SK-N-SH (cell line): Measurements from ENCODE around the gene ZNF750. TPM values are rescaled to one million over a fixed set of nuclear protein-coding genes. Genes with fewer than 3 reads are reported as not detected.

Source experiments
- CTCF ChIA-PET: fragments of 300-600, 350-600 bp; formaldehyde crosslinking; extraction: SDS; loops from one replicate; lab custom pipeline; 2021; lab: Yijun Ruan, JAX
- POLR2A ChIA-PET: fragments of 350-600 bp; sonication (Branson Sonifier 250); formaldehyde crosslinking; extraction: SDS; loops from one replicate; lab custom pipeline; 2020; ENCODE audit warnings: antibody characterized with exemption, inconsistent platforms; lab: Yijun Ruan, JAX
- DNase-seq: peaks from one replicate; pipeline ENCODE4 v3.0.0; 2012
- H2AFZ ChIP-seq: fragments of 200-600 bp; sonication (generic); 2 replicates; pipeline ENCODE4 v1.8.1; 2016; ENCODE audit warnings: antibody characterized with exemption, mild to moderate bottlenecking, low read depth
- H3F3A ChIP-seq: fragments of 200-600 bp; sonication (generic); replicated peaks from 2 replicates; pipeline ENCODE3; 2016; ENCODE audit warnings: antibody characterized with exemption, mild to moderate bottlenecking; ENCODE audit not compliant: insufficient read depth
- H3K27ac ChIP-seq, 2 experiments: fragments of 200-500 bp in 1 of 2; fragments of 200-600 bp in 1 of 2; sonication (Bioruptor generic) in 1 of 2; sonication (generic), shearing (Covaris generic) in 1 of 2; 2 replicates each; pipeline versions ENCODE4 v1.5.1 to v1.6.1; 2014 to 2016; ENCODE audit warnings: low read depth in 2 of 2, inconsistent platforms in 1 of 2, low read length in 1 of 2, mild to moderate bottlenecking in 1 of 2, mixed read lengths in 1 of 2
- H3K27me3 ChIP-seq: fragments of 200-600 bp; sonication (generic), shearing (Covaris generic); 2 replicates; pipeline ENCODE4 v1.6.1; 2016; ENCODE audit warnings: mixed run types; ENCODE audit not compliant: insufficient read depth
- H3K36me3 ChIP-seq, 2 experiments: fragments of 200-500 bp in 1 of 2; fragments of 200-600 bp in 1 of 2; sonication (Bioruptor generic) in 1 of 2; sonication (generic) in 1 of 2; replicated peaks in 1 of 2; 2 replicates each; pipeline versions ENCODE3 to v1.5.1; 2014 to 2016; ENCODE audit warnings: low read length in 1 of 2, mild to moderate bottlenecking in 1 of 2; ENCODE audit not compliant: insufficient read depth in 2 of 2, control insufficient read depth in 1 of 2
- H3K4me1 ChIP-seq, 2 experiments: fragments of 200-500 bp in 1 of 2; fragments of 200-600 bp in 1 of 2; sonication (Bioruptor generic) in 1 of 2; sonication (generic), shearing (Covaris generic) in 1 of 2; 2 replicates each; pipeline versions ENCODE4 v1.5.1 to v1.6.1; 2014 to 2016; ENCODE audit warnings: low read depth in 1 of 2, low read length in 1 of 2, mixed run types in 1 of 2; ENCODE audit not compliant: insufficient read depth in 2 of 2, control insufficient read depth in 1 of 2
- H3K4me2 ChIP-seq: fragments of 200-600 bp; sonication (generic), shearing (Covaris generic); 2 replicates; pipeline ENCODE4 v1.6.1; 2017; ENCODE audit warnings: mixed run types
- H3K4me3 ChIP-seq, 2 experiments: fragments of 200-500 bp in 1 of 2; fragments of 200-600 bp in 1 of 2; sonication (Bioruptor generic) in 1 of 2; sonication (generic), shearing (Covaris generic) in 1 of 2; 2 replicates each; pipeline versions ENCODE4 v1.5.1 to v1.8.1; 2014 to 2016; ENCODE audit warnings: low read depth in 2 of 2, inconsistent platforms in 1 of 2, low read length in 1 of 2, mild to moderate bottlenecking in 1 of 2, mixed read lengths in 1 of 2, moderate library complexity in 1 of 2
- H3K79me2 ChIP-seq: fragments of 200-600 bp; sonication (generic); 2 replicates; pipeline ENCODE4 v1.8.1; 2017; ENCODE audit warnings: mild to moderate bottlenecking; ENCODE audit not compliant: insufficient read depth
- H3K9ac ChIP-seq: fragments of 200-600 bp; sonication (generic); 2 replicates; pipeline ENCODE4 v1.6.1; 2017; ENCODE audit warnings: mixed run types
- H3K9me2 ChIP-seq: fragments of 200-600 bp; sonication (generic); 2 replicates; pipeline ENCODE4 v1.6.1; 2017; ENCODE audit warnings: mixed run types
- H3K9me3 ChIP-seq: fragments of 200-600 bp; sonication (generic); 2 replicates; pipeline ENCODE4 v1.6.1; 2017; ENCODE audit warnings: mixed run types, mild to moderate bottlenecking, moderate library complexity
- H4K20me1 ChIP-seq: fragments of 200-600 bp; sonication (generic); 2 replicates; pipeline ENCODE4 v1.6.1; 2017; ENCODE audit warnings: mild to moderate bottlenecking, mixed run types; ENCODE audit not compliant: insufficient read depth
- ELF1 ChIP-seq: IDR thresholded peaks from 2 replicates; pipeline ENCODE4 v1.4.0; 2012
- EP300 ChIP-seq, 2 experiments: IDR thresholded peaks; 2 replicates each; pipeline versions ENCODE4 v1.4.0 to v1.6.1; 2012; ENCODE audit warnings: borderline replicate concordance in 1 of 2, low read depth in 1 of 2, low read length in 1 of 2
- FOXM1 ChIP-seq: IDR thresholded peaks from 2 replicates; pipeline ENCODE4 v1.4.0; 2012; ENCODE audit warnings: low read depth, mild to moderate bottlenecking
- GABPA ChIP-seq: IDR thresholded peaks from 2 replicates; pipeline ENCODE4 v1.4.0; 2012; ENCODE audit warnings: low read depth, mild to moderate bottlenecking
- GATA2 ChIP-seq: sonication (generic); formaldehyde crosslinking; IDR thresholded peaks from 2 replicates; pipeline ENCODE4 v1.5.0; 2020; ENCODE audit warnings: mild to moderate bottlenecking, missing genetic modification reagents
- JUND ChIP-seq: IDR thresholded peaks from 2 replicates; pipeline ENCODE4 v1.4.0; 2012
- POLR2AphosphoS5 ChIP-seq: IDR thresholded peaks from 2 replicates; pipeline ENCODE4 v1.6.1; 2012; ENCODE audit warnings: low read depth, low read length
- RAD21 ChIP-seq: IDR thresholded peaks from 2 replicates; pipeline ENCODE4 v1.6.1; 2012; ENCODE audit warnings: mild to moderate bottlenecking, low read length
- RFX5 ChIP-seq: IDR thresholded peaks from 2 replicates; pipeline ENCODE4 v1.6.1; 2012; ENCODE audit warnings: mild to moderate bottlenecking, improper control_type of control experiment, low read length
- RXRA ChIP-seq: IDR thresholded peaks from 2 replicates; pipeline ENCODE4 v1.4.0; 2012; ENCODE audit warnings: low read depth, mild to moderate bottlenecking, borderline replicate concordance
- SIN3A ChIP-seq: IDR thresholded peaks from 2 replicates; pipeline ENCODE4 v1.6.1; 2012; ENCODE audit warnings: low read depth, mild to moderate bottlenecking, low read length, moderate library complexity, borderline replicate concordance
- SMC3 ChIP-seq: IDR thresholded peaks from 2 replicates; pipeline ENCODE4 v1.6.1; 2012; ENCODE audit warnings: low read depth, low read length, improper control_type of control experiment
- TAF1 ChIP-seq: IDR thresholded peaks from 2 replicates; pipeline ENCODE4 v1.6.1; 2012; ENCODE audit warnings: low read depth, mild to moderate bottlenecking, low read length, moderate library complexity, borderline replicate concordance
- TCF12 ChIP-seq: IDR thresholded peaks from 2 replicates; pipeline ENCODE4 v1.4.0; 2012
- YY1 ChIP-seq: IDR thresholded peaks from 2 replicates; pipeline ENCODE4 v1.4.0; 2012; ENCODE audit warnings: low read depth, mild to moderate bottlenecking
- WGBS: methylation state at CpG from one replicate; pipeline ENCODE4 v1.1.6; 2017; ENCODE audit warnings: low lambda C conversion rate; 5-methylcytosine and 5-hydroxymethylcytosine counted together
- polyA plus RNA-seq, 3 experiments: library from polyadenylated mRNA; depleted of rRNA; stranded (reverse); fragments of >200 nt; gene quantifications; 2 replicates each; pipeline ENCODE4 v1.2.3, GENCODE V29; 2012
- TF ChIP-seq, protein P1 (sequence below): IDR thresholded peaks from 2 replicates; pipeline ENCODE4 v1.4.0; 2012; ENCODE audit warnings: low read depth, borderline replicate concordance
- TF ChIP-seq, protein P2 (sequence below): IDR thresholded peaks from 2 replicates; pipeline ENCODE4 v1.4.0; 2012; ENCODE audit warnings: low read depth
- TF ChIP-seq, protein P3 (sequence below): IDR thresholded peaks from 2 replicates; pipeline ENCODE4 v1.4.0; 2012; ENCODE audit warnings: low read depth, borderline replicate concordance
- TF ChIP-seq, protein P4 (sequence below): IDR thresholded peaks from 2 replicates; pipeline ENCODE4; 2012

Gene ZNF750
- polyA plus RNA-seq, 1 of the 3 experiments (the other 2 are of a cell fraction), result not detected

DNA sequence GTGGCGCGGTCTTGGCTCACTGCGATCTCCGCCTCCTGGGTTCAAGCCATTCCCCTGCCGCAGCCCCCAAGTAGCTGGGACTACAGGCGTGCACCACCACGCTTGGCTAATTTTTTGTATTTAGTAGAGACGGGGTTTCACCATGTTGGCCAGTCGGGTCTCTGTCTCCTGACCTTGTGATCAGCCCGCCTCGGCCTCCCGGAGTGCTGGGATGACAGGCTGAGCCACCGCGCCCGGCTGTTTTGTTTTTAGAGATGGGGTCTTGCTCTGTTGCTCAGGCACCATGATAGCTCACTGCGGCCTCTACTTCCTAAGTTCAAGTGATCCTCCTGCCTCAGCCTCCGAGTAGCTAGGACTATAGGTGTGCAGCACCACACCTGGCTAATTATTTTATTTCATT lies 27.2 kb downstream of the ZNF750 start:
- no peak overlapping the region for H2AFZ ChIP-seq
- WGBS, result 97% methylated on average over 17 of the region's 17 CpGs
- no peaks in the 10 kb centered on the region for H3K27me3 ChIP-seq
- no peak overlapping the region for H3K4me3 ChIP-seq
- no peak for DNase-seq
- H3F3A ChIP-seq, result no peaks in the 10 kb centered on the region
- peaks cover 23 to 35% of the 10 kb centered on the region in 2 experiments for H3K36me3 ChIP-seq
- CTCF ChIA-PET, result interaction anchor here (1.4 to 2.0 kb wide), 2 partner anchors 8 to 10 kb away, joined by 3 to 6 read pairs; no protein-coding TSS in a partner anchor
- POLR2A ChIA-PET, result no interaction called here
- no peaks in the 10 kb centered on the region for H3K9me2 ChIP-seq
- no peak overlapping the region for H3K4me2 ChIP-seq
- H3K79me2 ChIP-seq, result no peaks in the 10 kb centered on the region
- H3K4me1 ChIP-seq, result peaks cover 0 to 4% of the 10 kb centered on the region in 2 experiments; a peak in 1 of 4 replicates
- no peaks in the 10 kb centered on the region for H3K9me3 ChIP-seq
- H3K9ac ChIP-seq, result no peak overlapping the region
- TF ChIP-seq POLR2AphosphoS5, result no peak
- no peak for TF ChIP-seq SMC3
- TF ChIP-seq, protein P1, sequence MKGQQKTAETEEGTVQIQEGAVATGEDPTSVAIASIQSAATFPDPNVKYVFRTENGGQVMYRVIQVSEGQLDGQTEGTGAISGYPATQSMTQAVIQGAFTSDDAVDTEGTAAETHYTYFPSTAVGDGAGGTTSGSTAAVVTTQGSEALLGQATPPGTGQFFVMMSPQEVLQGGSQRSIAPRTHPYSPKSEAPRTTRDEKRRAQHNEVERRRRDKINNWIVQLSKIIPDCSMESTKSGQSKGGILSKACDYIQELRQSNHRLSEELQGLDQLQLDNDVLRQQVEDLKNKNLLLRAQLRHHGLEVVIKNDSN, result no peak
- H3K27ac ChIP-seq, result no peak overlapping the region
- H4K20me1 ChIP-seq, result no peaks in the 10 kb centered on the region; the same call in 1 of the 2 replicates

DNA sequence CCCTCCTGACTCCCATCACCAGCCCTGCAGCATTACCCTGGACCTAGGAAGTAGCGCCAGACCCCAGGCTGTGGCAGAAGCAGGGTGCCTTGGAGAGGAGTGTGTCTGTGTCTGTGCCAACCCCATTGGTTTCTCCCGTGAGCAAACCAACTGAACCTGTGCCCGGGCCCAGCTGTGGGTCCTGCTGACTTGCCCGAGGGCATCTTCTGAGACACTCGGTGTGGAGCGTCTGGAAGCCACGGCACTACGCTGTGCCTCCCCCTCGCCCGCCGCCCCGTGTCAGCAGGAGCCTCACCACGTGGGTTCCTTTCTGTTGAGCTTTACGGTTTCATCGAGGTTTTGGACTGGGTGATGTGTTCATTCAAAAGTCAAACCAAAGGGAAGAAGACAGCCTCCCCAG lies 27.8 kb downstream of the ZNF750 start:
- TF ChIP-seq, protein P2, sequence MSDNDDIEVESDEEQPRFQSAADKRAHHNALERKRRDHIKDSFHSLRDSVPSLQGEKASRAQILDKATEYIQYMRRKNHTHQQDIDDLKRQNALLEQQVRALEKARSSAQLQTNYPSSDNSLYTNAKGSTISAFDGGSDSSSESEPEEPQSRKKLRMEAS, result no peak
- TF ChIP-seq ELF1 (no peak), RAD21 (no peak), YY1 (no peak), SIN3A (no peak)
- Histone ChIP-seq H3K4me1 (peaks cover 0 to 4% of the 10 kb centered on the region in 2 experiments; a peak in 1 of 4 replicates), H3K9me2 (no peaks in the 10 kb centered on the region), H3F3A (no peaks in the 10 kb centered on the region), H3K9me3 (no peaks in the 10 kb centered on the region), H3K27ac (no peak overlapping the region), H4K20me1 (no peaks in the 10 kb centered on the region; the same call in 1 of the 2 replicates), H2AFZ (no peak overlapping the region), H3K36me3 (peaks cover 18 to 40% of the 10 kb centered on the region in 2 experiments), H3K79me2 (no peaks in the 10 kb centered on the region), H3K4me2 (no peak overlapping the region), H3K4me3 (no peak overlapping the region), H3K9ac (no peak overlapping the region), H3K27me3 (no peaks in the 10 kb centered on the region)
- CTCF ChIA-PET, result interaction anchor here (1.4 to 2.0 kb wide), 3 partner anchors 7 to 36 kb away, joined by 3 to 6 read pairs (median 6); no protein-coding TSS in a partner anchor
- WGBS, result 82% methylated on average over 14 of the region's 15 CpGs
- POLR2A ChIA-PET, result no interaction called here
- DNase-seq, result no peak

DNA sequence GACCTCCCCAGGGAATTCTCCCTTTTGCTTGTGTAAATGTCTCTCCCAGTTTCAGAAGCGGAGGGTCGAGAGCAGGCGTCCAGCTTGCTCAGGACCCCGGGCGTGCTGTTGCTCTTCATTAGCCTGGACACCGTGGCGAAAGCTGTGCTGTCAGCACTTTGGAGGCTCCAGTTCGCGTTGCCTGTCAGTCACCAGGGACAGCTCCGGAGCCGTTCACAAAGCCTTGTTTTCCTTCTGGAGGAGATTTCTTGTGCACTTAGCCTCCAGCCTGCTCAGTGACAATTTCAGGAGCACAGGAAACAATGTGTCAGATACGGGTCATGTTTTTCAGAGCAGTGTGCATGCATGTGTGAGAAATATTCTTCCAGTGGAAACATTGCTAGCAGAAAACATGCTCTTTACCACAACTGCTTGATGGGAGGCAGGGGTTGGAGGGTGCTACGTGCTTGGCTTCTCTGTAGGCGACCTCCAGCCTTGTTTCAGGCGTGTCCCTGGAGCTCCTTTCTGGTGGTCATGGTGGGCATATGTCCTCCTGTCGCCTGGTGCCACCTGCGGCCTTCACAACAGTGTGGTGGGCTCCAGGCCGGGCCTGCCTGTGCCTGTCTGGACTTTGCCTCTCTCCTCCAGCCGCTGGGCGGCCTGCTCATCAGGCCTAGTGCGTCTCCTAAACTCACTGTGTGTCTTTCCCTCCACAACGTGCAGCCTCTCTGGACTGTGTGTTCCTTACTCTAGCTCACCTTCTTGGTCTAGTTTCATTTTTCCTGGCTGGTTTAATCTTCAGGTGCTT lies 29.0 kb downstream of the ZNF750 start:
- POLR2A ChIA-PET, result interaction anchor here (0.7 kb wide), 1 partner anchor 295 kb away, joined by 3 read pairs; no protein-coding TSS in a partner anchor
- no peak overlapping the region for H3K27ac ChIP-seq
- TF ChIP-seq FOXM1, result no peak
- TF ChIP-seq EP300 (IDR thresholded peaks at IDR 0.05; ENCODE audit: borderline replicate concordance in 1 of 2, low read depth in 1 of 2, low read length in 1 of 2), result no peak
- TF ChIP-seq JUND, result no peak
- TF ChIP-seq, protein P3, sequence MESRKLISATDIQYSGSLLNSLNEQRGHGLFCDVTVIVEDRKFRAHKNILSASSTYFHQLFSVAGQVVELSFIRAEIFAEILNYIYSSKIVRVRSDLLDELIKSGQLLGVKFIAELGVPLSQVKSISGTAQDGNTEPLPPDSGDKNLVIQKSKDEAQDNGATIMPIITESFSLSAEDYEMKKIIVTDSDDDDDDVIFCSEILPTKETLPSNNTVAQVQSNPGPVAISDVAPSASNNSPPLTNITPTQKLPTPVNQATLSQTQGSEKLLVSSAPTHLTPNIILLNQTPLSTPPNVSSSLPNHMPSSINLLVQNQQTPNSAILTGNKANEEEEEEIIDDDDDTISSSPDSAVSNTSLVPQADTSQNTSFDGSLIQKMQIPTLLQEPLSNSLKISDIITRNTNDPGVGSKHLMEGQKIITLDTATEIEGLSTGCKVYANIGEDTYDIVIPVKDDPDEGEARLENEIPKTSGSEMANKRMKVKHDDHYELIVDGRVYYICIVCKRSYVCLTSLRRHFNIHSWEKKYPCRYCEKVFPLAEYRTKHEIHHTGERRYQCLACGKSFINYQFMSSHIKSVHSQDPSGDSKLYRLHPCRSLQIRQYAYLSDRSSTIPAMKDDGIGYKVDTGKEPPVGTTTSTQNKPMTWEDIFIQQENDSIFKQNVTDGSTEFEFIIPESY, result no peak
- no peak for TF ChIP-seq GATA2 (CRISPR knock-in tag)
- no peak for TF ChIP-seq RXRA
- TF ChIP-seq, protein P4, sequence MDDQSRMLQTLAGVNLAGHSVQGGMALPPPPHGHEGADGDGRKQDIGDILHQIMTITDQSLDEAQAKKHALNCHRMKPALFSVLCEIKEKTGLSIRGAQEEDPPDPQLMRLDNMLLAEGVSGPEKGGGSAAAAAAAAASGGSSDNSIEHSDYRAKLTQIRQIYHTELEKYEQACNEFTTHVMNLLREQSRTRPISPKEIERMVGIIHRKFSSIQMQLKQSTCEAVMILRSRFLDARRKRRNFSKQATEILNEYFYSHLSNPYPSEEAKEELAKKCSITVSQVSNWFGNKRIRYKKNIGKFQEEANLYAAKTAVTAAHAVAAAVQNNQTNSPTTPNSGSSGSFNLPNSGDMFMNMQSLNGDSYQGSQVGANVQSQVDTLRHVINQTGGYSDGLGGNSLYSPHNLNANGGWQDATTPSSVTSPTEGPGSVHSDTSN, result no peak
- TF ChIP-seq TAF1, result no peak
- no peak for TF ChIP-seq RFX5
- no peak for TF ChIP-seq TCF12
- TF ChIP-seq GABPA, result no peak

More for the DNA sequence above, 29.0 kb downstream of the ZNF750 start:
- no peak overlapping the region for H3K9ac ChIP-seq
- no peaks in the 10 kb centered on the region for H3F3A ChIP-seq
- H2AFZ ChIP-seq, result no peak overlapping the region
- H3K4me3 ChIP-seq, result no peak overlapping the region
- no peak overlapping the region for H3K4me2 ChIP-seq
- peaks cover 11 to 45% of the 10 kb centered on the region in 2 experiments for H3K36me3 ChIP-seq
- H4K20me1 ChIP-seq, result no peaks in the 10 kb centered on the region; the same call in 1 of the 2 replicates
- no peak for DNase-seq
- peaks cover 0 to 4% of the 10 kb centered on the region in 2 experiments; a peak in 1 of 4 replicates for H3K4me1 ChIP-seq
- CTCF ChIA-PET, result interaction anchor here (0.6 to 1.8 kb wide), 2 partner anchors 32 to 35 kb away, joined by 3 to 6 read pairs; no protein-coding TSS in a partner anchor
- H3K9me2 ChIP-seq, result no peaks in the 10 kb centered on the region
- H3K9me3 ChIP-seq, result no peaks in the 10 kb centered on the region
- 95% methylated on average over 22 of the region's 22 CpGs for WGBS
- H3K79me2 ChIP-seq, result no peaks in the 10 kb centered on the region
- no peaks in the 10 kb centered on the region for H3K27me3 ChIP-seq
